T-cell (primary cell): ENCODE measurements around the gene NUMB. TPM values are rescaled to one million over a fixed set of nuclear protein-coding genes. Genes with fewer than 3 reads are reported as not detected.

ENCODE experiments used
- ATAC-seq, 4 experiments: fragments of 200-7000 bp in 3 of 4; fragments of 150-1000 bp in 1 of 4; cut with Tn5 transposase; replicated peaks in 1 of 4; 1 replicate in 3 of 4; 2 replicates in 1 of 4; pipeline ENCODE4 v1.10.0; 2021; ENCODE audit warnings: moderate library complexity in 3 of 4, mild to moderate bottlenecking in 2 of 4, moderate number of reproducible peaks in 1 of 4
- CTCF ChIA-PET, 2 donors: fragments of 300-600 bp; sonication (Branson Sonifier 250); formaldehyde crosslinking; loops; one replicate each; lab custom pipeline; 2022; ENCODE audit warnings: antibody characterized with exemption in 2 of 2; lab: Charles Lee
- POLR2A ChIA-PET, 2 donors: fragments of 300-600 bp; sonication (Branson Sonifier 250); formaldehyde crosslinking; loops; one replicate each; lab custom pipeline; 2022; ENCODE audit warnings: antibody characterized with exemption in 2 of 2; lab: Charles Lee
- DNase-seq, 35 experiments: peaks; one replicate each; pipeline versions ENCODE4 v3.0.0 to v3.0.0-alpha.2; 2013 to 2023
- H3K27ac ChIP-seq: one replicate; pipeline ENCODE4 v1.5.1; 2013; ENCODE audit warnings: low read length
- H3K27me3 ChIP-seq, 2 experiments: replicated peaks in 1 of 2; 1 replicate in 1 of 2; 2 replicates in 1 of 2; pipeline versions ENCODE4 v1.6.1 to v1.7.0; 2013; ENCODE audit warnings: low read length in 1 of 2, mixed read lengths in 1 of 2; ENCODE audit not compliant: control insufficient read depth in 2 of 2, insufficient read depth in 2 of 2; ENCODE audit errors: extremely low read depth in 1 of 2
- H3K36me3 ChIP-seq, 2 donors: 1 replicate in 1 of 2; 2 replicates in 1 of 2; pipeline versions ENCODE4 v1.6.1 to v1.7.0; 2013; ENCODE audit warnings: low read length in 1 of 2; ENCODE audit not compliant: control insufficient read depth in 2 of 2, insufficient read depth in 1 of 2; ENCODE audit errors: extremely low read depth in 1 of 2
- H3K4me1 ChIP-seq, 2 experiments: 1 replicate in 1 of 2; 2 replicates in 1 of 2; pipeline versions ENCODE4 v1.6.1 to v1.7.0; 2013; ENCODE audit warnings: low read length in 2 of 2, mixed read lengths in 1 of 2; ENCODE audit not compliant: insufficient read depth in 2 of 2, control insufficient read depth in 1 of 2; ENCODE audit errors: extremely low read depth in 1 of 2
- H3K4me3 ChIP-seq, 2 donors: 1 replicate in 1 of 2; 2 replicates in 1 of 2; pipeline versions ENCODE4 v1.5.1 to v1.7.0; 2013; ENCODE audit warnings: mild to moderate bottlenecking in 2 of 2, low read length in 1 of 2, moderate library complexity in 1 of 2; ENCODE audit not compliant: control insufficient read depth in 1 of 2; ENCODE audit errors: extremely low read depth in 1 of 2
- H3K9me3 ChIP-seq: 2 replicates; pipeline ENCODE4 v1.7.0; 2013
- H3K27ac Mint-ChIP-seq, 2 donors: one replicate each; pipeline ENCODE4 v1.8.0; 2020 to 2021; ENCODE audit warnings: mild to moderate bottlenecking in 2 of 2, mixed read lengths in 2 of 2
- H3K27me3 Mint-ChIP-seq, 2 donors: one replicate each; pipeline ENCODE4 v1.8.0; 2021 to 2022; ENCODE audit warnings: mixed read lengths in 2 of 2
- H3K36me3 Mint-ChIP-seq: one replicate; pipeline ENCODE4 v1.8.0; 2021; ENCODE audit warnings: mixed read lengths
- H3K4me1 Mint-ChIP-seq, 3 donors: one replicate each; pipeline ENCODE4 v1.8.0; 2020 to 2022; ENCODE audit warnings: mixed read lengths in 3 of 3, mild to moderate bottlenecking in 1 of 3
- H3K4me3 Mint-ChIP-seq, 3 donors: one replicate each; pipeline ENCODE4 v1.8.0; 2020 to 2022; ENCODE audit warnings: mild to moderate bottlenecking in 3 of 3, mixed read lengths in 3 of 3, moderate library complexity in 3 of 3
- H3K9me3 Mint-ChIP-seq, 3 donors: one replicate each; pipeline ENCODE4 v1.8.0; 2020 to 2022; ENCODE audit warnings: mixed read lengths in 3 of 3
- WGBS: methylation state at CpG from one replicate; pipeline ENCODE4 v1.1.5; 2013; ENCODE audit warnings: missing lambda C conversion rate; ENCODE audit not compliant: insufficient coverage; 5-methylcytosine and 5-hydroxymethylcytosine counted together
- total RNA-seq, 35 experiments: library from RNA in 6 of 35; stranded (reverse) in 6 of 35; fragments of 120-200 nt in 1 of 35; gene quantifications; one replicate each; pipeline versions ENCODE4 v1.2.1 to v1.2.4 and lab custom pipeline; 2013 to 2026

NUMB gene
- total RNA-seq, 5 donors from 2014 or later (not counting 1 experiment from before 2014, with no cell fraction given) = 45.1 to 52.6 (median 49.1) TPM

GRCh38 chr14:73261520-73262426 lies 196.6 kb downstream of the NUMB start:
- CTCF ChIA-PET = interaction anchor here in 1 of 2 donors (0.5 kb wide), 1 partner anchor 998 kb away, joined by 3 read pairs; no protein-coding TSS in a partner anchor
- Mint-ChIP-seq H3K27ac (no peak overlapping the region), H3K4me1 (peaks cover 0 to 3% (median 0%) of the 10 kb centered on the region in 3 donors), H3K36me3 (no peaks in the 10 kb centered on the region), H3K4me3 (no peak overlapping the region), H3K9me3 (no peaks in the 10 kb centered on the region), H3K27me3 (peaks cover 4 to 14% of the 10 kb centered on the region in 2 donors)
- 91% methylated on average over 14 of the region's 15 CpGs for WGBS
- POLR2A ChIA-PET = no interaction called here
- no peaks in the 10 kb centered on the region for H3K36me3 ChIP-seq
- peaks cover 0 to 51% of the 10 kb centered on the region in 2 experiments for H3K27me3 ChIP-seq
- H3K4me3 ChIP-seq = no peak overlapping the region
- ATAC-seq (no peak), DNase-seq (no peak)
- H3K27ac ChIP-seq = no peak overlapping the region
- H3K4me1 ChIP-seq = no peaks in the 10 kb centered on the region
- H3K9me3 ChIP-seq = no peaks in the 10 kb centered on the region

DNA sequence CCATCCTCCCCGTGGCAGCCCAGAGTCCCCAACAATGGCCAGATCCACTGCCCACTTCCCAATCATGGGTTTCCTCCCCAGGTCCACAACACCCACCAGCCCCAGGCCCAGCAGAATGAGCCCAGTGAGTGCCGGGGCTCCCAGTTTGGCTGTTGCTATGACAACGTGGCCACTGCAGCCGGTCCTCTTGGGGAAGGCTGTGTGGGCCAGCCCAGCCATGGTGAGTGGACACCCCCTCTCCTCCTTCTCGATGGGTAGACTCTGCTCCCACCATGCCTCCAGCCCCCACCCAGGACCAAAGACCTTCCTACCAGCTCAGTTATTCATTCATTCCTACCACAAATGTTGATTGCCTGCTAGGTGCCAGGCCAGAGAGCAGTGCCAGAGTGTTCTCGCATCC lies 197.3 kb downstream of the NUMB start:
- Mint-ChIP-seq H3K9me3 (no peaks in the 10 kb centered on the region), H3K27me3 (peaks cover 4 to 14% of the 10 kb centered on the region in 2 donors), H3K27ac (no peak overlapping the region), H3K36me3 (no peaks in the 10 kb centered on the region), H3K4me1 (peaks cover 0 to 3% (median 0%) of the 10 kb centered on the region in 3 donors), H3K4me3 (no peak overlapping the region)
- no peak overlapping the region for H3K4me3 ChIP-seq
- CTCF ChIA-PET = no interaction called here
- WGBS = 82% methylated on average over 6 of the region's 6 CpGs
- peaks cover 0 to 51% of the 10 kb centered on the region in 2 experiments for H3K27me3 ChIP-seq
- no peak for ATAC-seq
- H3K4me1 ChIP-seq = no peaks in the 10 kb centered on the region
- no peak overlapping the region for H3K27ac ChIP-seq
- no peaks in the 10 kb centered on the region for H3K36me3 ChIP-seq
- POLR2A ChIA-PET = no interaction called here
- H3K9me3 ChIP-seq = no peaks in the 10 kb centered on the region
- no peak for DNase-seq

DNA sequence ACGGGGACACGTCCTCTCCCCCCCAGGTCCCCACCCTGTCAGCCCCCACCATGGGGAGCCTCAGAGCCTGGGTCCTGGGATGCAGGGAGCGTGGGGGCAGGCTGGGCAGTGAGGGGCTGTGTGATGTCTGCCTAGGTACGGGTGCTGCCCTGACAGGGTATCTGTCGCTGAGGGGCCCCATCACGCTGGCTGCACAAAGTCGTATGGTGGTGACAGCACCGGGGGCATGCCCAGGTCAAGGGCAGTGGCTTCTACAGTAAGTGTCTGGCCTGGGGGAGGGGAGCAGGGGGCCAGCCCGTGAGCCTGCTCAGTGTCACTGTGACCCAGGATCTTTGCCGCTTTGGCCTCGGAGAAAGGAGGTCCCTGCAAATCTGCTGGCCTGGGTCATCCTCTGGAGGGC lies 197.8 kb downstream of the NUMB start:
- no peaks in the 10 kb centered on the region for H3K36me3 Mint-ChIP-seq
- ChIA-PET CTCF (no interaction called here), POLR2A (no interaction called here)
- no peak overlapping the region for H3K27ac Mint-ChIP-seq
- H3K4me3 Mint-ChIP-seq = no peak overlapping the region
- H3K9me3 ChIP-seq = no peaks in the 10 kb centered on the region
- no peak for DNase-seq
- peaks cover 0 to 51% of the 10 kb centered on the region in 2 experiments for H3K27me3 ChIP-seq
- no peak overlapping the region for H3K4me3 ChIP-seq
- H3K4me1 ChIP-seq = no peaks in the 10 kb centered on the region
- H3K36me3 ChIP-seq = no peaks in the 10 kb centered on the region
- H3K9me3 Mint-ChIP-seq = no peaks in the 10 kb centered on the region
- no peak overlapping the region for H3K27ac ChIP-seq
- 78% methylated on average over 9 of the region's 11 CpGs for WGBS
- no peak for ATAC-seq
- H3K27me3 Mint-ChIP-seq = peaks cover 4 to 11% of the 10 kb centered on the region in 2 donors
- H3K4me1 Mint-ChIP-seq = peaks cover 0 to 3% (median 0%) of the 10 kb centered on the region in 3 donors

- ChIA-PET POLR2A (no interaction called here), CTCF (no interaction called here)
- H3K4me3 Mint-ChIP-seq = no peak overlapping the region
- Histone ChIP-seq H3K4me1 (no peaks in the 10 kb centered on the region), H3K4me3 (no peak overlapping the region), H3K27ac (no peak overlapping the region), H3K36me3 (no peaks in the 10 kb centered on the region), H3K27me3 (peaks cover 0 to 44% of the 10 kb centered on the region in 2 experiments), H3K9me3 (no peaks in the 10 kb centered on the region)
- 86% methylated on average over 6 of the region's 9 CpGs for WGBS
- no peaks in the 10 kb centered on the region for H3K36me3 Mint-ChIP-seq
- H3K9me3 Mint-ChIP-seq = no peaks in the 10 kb centered on the region
- H3K27me3 Mint-ChIP-seq = peaks cover 4 to 9% of the 10 kb centered on the region in 2 donors
- ATAC-seq (no peak), DNase-seq (no peak)
- H3K27ac Mint-ChIP-seq = no peak overlapping the region
- H3K4me1 Mint-ChIP-seq = peaks cover 0 to 3% (median 0%) of the 10 kb centered on the region in 3 donors
These were observed 198.5 kb downstream of the NUMB start for GRCh38 chr14:73259837-73260236.

GRCh38 chr14:73258845-73259611 lies 199.3 kb downstream of the NUMB start:
- H3K36me3 Mint-ChIP-seq = no peaks in the 10 kb centered on the region
- Histone ChIP-seq H3K27me3 (peaks cover 0 to 37% of the 10 kb centered on the region in 2 experiments), H3K4me1 (no peaks in the 10 kb centered on the region), H3K9me3 (no peaks in the 10 kb centered on the region), H3K27ac (no peak overlapping the region), H3K4me3 (no peak overlapping the region), H3K36me3 (no peaks in the 10 kb centered on the region)
- no peaks in the 10 kb centered on the region for H3K9me3 Mint-ChIP-seq
- no peak overlapping the region for H3K27ac Mint-ChIP-seq
- no peak overlapping the region for H3K4me3 Mint-ChIP-seq
- H3K27me3 Mint-ChIP-seq = peaks cover 3% of the 10 kb centered on the region in 2 donors
- POLR2A ChIA-PET = no interaction called here
- peaks cover 0 to 3% (median 0%) of the 10 kb centered on the region in 3 donors for H3K4me1 Mint-ChIP-seq
- WGBS = 87% methylated on average over 11 of the region's 20 CpGs
- ATAC-seq (no peak), DNase-seq (no peak)
- CTCF ChIA-PET = no interaction called here

DNA sequence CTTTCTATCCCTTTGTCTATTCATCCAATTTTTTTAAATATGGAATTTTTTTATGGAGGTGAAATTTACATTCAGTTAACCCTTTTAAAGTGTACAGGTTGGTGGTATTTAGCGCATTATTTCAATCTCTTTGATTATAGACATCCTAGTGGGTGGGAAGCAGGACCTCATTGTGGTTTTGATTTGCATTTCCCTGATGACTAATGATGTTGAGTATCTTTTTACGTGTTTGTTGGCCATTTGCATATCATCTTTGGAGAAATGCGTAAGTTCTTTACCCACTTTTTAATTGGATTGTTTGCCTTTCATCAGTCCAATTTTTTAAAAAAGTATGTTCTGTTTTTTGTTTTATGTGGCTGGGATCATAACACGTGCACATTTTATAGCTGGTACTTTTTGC lies 200.3 kb downstream of the NUMB start:
- Histone ChIP-seq H3K4me1 (no peaks in the 10 kb centered on the region), H3K9me3 (no peaks in the 10 kb centered on the region), H3K27me3 (peaks cover 0 to 27% of the 10 kb centered on the region in 2 experiments), H3K36me3 (no peaks in the 10 kb centered on the region), H3K4me3 (no peak overlapping the region), H3K27ac (no peak overlapping the region)
- DNase-seq = no peak
- ChIA-PET CTCF (no interaction called here), POLR2A (no interaction called here)
- no peaks in the 10 kb centered on the region for H3K36me3 Mint-ChIP-seq
- no peak for ATAC-seq
- H3K4me1 Mint-ChIP-seq = peaks cover 0 to 3% (median 0%) of the 10 kb centered on the region in 3 donors
- H3K9me3 Mint-ChIP-seq = no peaks in the 10 kb centered on the region
- H3K27ac Mint-ChIP-seq = no peak overlapping the region
- no peak overlapping the region for H3K4me3 Mint-ChIP-seq
- WGBS = no CpG with 5 or more reads among the region's 4 CpGs
- no peaks in the 10 kb centered on the region for H3K27me3 Mint-ChIP-seq
